GM12878 (cell line): Measurements from ENCODE around the gene PHLPP1. TPM values are rescaled to one million over a fixed set of nuclear protein-coding genes. Genes with fewer than 3 reads are reported as not detected.

Experiments used
- DPF2 ChIP-seq: fragments of 450-650 bp; IDR thresholded peaks from 2 replicates; pipeline ENCODE4 v1.6.1; 2017; ENCODE audit warnings: mild to moderate bottlenecking
- GATAD2B ChIP-seq: fragments of 450-650 bp; conservative IDR thresholded peaks from 2 replicates; pipeline ENCODE4 v1.6.1; 2017; ENCODE audit warnings: low read depth, mild to moderate bottlenecking, moderate library complexity
- KLF5 ChIP-seq: fragments of 450-650 bp; IDR thresholded peaks from 2 replicates; pipeline ENCODE4 v1.6.1; 2014; ENCODE audit warnings: mild to moderate bottlenecking; ENCODE audit not compliant: partially characterized antibody
- LARP7 ChIP-seq: fragments of 450-650 bp; IDR thresholded peaks from 2 replicates; pipeline ENCODE4 v1.6.1; 2017; ENCODE audit warnings: mild to moderate bottlenecking
- MTA2 ChIP-seq: fragments of 450-650 bp; IDR thresholded peaks from 2 replicates; pipeline ENCODE4 v1.6.1; 2016; ENCODE audit warnings: low read depth, mild to moderate bottlenecking, moderate library complexity
- POLR2A ChIP-seq: IDR thresholded peaks from 2 replicates; pipeline ENCODE4 v1.6.1; 2011; ENCODE audit warnings: low read depth, mild to moderate bottlenecking, low read length
- TAF1 ChIP-seq: IDR thresholded peaks from 2 replicates; pipeline ENCODE4 v1.6.1; 2011; ENCODE audit warnings: mild to moderate bottlenecking, low read depth, low read length, borderline replicate concordance
- polyA plus RNA-seq, 11 experiments: library from polyadenylated mRNA; depleted of rRNA in 4 of 11; unstranded in 6 of 11; stranded (reverse) in 5 of 11; fragments of >200 nt; fragmentation: Nextera tagmentation in 4 of 11; fragmentation: Illumina TruSeq in 1 of 11; extraction: Ambion mirVana in 4 of 11; extraction: Trizol in 1 of 11; gene quantifications; 1 replicate in 1 of 11; 2 replicates in 10 of 11; pipeline versions ENCODE4 v1.2.1 to v1.2.3, GENCODE V29; 2011 to 2016; ENCODE audit warnings: inconsistent platforms in 2 of 11, missing spikeins in 2 of 11, low read depth in 1 of 11
- total RNA-seq, 4 experiments: library from RNA; depleted of rRNA in 3 of 4; stranded (reverse); fragments of >200 nt in 3 of 4; fragmentation: Illumina TruSeq in 1 of 4; extraction: Trizol in 1 of 4; gene quantifications; 2 replicates each; pipeline versions ENCODE4 v1.2.1 to v1.2.3, GENCODE V29; 2013 to 2021
- TF ChIP-seq, protein P1 (sequence below): fragments of 450-650 bp; IDR thresholded peaks from 2 replicates; pipeline ENCODE4 v1.6.1; 2017; ENCODE audit warnings: mild to moderate bottlenecking, moderate library complexity
- TF ChIP-seq, protein P2 (sequence below): IDR thresholded peaks from 2 replicates; pipeline ENCODE4 v1.6.1; 2012; ENCODE audit warnings: low read depth, low read length, improper control_type of control experiment
- TF ChIP-seq, protein P3 (sequence below): fragments of 450-650 bp; formaldehyde crosslinking; IDR thresholded peaks from 2 replicates; pipeline ENCODE4 v1.5.0; 2022; ENCODE audit warnings: mild to moderate bottlenecking, missing genetic modification characterization

The PHLPP1 gene
- total and polyA plus RNA-seq, 10 of the 15 experiments (the other 5 are each of a cell fraction or from before 2014, with no cell fraction given), result 0.42 to 7.0 (median 1.9) TPM

DNA sequence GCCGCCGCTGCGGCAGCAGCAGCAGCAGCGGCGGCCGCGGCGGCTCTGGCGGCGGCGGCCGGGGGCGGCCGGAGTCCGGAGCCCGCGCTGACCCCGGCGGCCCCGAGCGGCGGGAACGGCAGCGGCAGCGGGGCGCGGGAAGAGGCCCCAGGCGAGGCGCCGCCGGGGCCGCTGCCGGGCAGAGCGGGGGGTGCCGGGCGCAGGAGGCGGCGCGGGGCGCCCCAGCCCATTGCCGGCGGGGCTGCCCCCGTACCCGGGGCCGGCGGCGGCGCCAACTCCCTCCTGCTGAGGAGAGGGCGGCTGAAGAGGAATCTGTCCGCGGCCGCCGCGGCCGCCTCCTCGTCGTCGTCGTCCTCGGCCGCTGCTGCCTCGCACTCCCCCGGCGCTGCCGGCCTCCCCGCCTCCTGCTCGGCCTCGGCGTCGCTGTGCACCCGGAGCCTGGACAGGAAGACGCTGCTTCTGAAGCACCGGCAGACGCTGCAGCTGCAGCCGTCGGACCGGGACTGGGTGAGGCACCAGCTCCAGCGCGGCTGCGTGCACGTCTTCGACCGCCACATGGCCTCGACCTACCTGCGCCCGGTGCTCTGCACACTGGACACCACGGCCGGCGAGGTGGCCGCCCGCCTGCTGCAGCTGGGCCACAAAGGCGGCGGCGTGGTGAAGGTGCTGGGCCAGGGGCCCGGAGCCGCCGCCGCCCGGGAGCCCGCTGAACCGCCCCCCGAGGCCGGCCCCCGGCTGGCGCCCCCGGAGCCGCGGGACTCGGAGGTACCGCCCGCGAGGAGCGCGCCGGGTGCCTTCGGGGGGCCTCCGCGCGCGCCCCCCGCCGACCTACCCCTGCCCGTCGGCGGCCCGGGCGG lies 646 bp downstream of the PHLPP1 start (continued):
- TF ChIP-seq, protein P1, sequence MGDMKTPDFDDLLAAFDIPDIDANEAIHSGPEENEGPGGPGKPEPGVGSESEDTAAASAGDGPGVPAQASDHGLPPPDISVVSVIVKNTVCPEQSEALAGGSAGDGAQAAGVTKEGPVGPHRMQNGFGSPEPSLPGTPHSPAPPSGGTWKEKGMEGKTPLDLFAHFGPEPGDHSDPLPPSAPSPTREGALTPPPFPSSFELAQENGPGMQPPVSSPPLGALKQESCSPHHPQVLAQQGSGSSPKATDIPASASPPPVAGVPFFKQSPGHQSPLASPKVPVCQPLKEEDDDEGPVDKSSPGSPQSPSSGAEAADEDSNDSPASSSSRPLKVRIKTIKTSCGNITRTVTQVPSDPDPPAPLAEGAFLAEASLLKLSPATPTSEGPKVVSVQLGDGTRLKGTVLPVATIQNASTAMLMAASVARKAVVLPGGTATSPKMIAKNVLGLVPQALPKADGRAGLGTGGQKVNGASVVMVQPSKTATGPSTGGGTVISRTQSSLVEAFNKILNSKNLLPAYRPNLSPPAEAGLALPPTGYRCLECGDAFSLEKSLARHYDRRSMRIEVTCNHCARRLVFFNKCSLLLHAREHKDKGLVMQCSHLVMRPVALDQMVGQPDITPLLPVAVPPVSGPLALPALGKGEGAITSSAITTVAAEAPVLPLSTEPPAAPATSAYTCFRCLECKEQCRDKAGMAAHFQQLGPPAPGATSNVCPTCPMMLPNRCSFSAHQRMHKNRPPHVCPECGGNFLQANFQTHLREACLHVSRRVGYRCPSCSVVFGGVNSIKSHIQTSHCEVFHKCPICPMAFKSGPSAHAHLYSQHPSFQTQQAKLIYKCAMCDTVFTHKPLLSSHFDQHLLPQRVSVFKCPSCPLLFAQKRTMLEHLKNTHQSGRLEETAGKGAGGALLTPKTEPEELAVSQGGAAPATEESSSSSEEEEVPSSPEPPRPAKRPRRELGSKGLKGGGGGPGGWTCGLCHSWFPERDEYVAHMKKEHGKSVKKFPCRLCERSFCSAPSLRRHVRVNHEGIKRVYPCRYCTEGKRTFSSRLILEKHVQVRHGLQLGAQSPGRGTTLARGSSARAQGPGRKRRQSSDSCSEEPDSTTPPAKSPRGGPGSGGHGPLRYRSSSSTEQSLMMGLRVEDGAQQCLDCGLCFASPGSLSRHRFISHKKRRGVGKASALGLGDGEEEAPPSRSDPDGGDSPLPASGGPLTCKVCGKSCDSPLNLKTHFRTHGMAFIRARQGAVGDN, result 0 out of 2 replicates have a peak, but pooled peaks have one; percentile 39
- TF ChIP-seq MTA2 (no peak), POLR2A (peak; percentile 71), KLF5 (peak; percentile 26), GATAD2B (peak; percentile 20), LARP7 (peak; percentile 71), TAF1 (peak; percentile 63; the same call in 1 of the 2 replicates), DPF2 (peak; percentile 15; the same call in 1 of the 2 replicates)
- TF ChIP-seq, protein P2, sequence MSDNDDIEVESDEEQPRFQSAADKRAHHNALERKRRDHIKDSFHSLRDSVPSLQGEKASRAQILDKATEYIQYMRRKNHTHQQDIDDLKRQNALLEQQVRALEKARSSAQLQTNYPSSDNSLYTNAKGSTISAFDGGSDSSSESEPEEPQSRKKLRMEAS, result peak; percentile 53; the same call in 1 of the 2 replicates
- TF ChIP-seq, protein P3, sequence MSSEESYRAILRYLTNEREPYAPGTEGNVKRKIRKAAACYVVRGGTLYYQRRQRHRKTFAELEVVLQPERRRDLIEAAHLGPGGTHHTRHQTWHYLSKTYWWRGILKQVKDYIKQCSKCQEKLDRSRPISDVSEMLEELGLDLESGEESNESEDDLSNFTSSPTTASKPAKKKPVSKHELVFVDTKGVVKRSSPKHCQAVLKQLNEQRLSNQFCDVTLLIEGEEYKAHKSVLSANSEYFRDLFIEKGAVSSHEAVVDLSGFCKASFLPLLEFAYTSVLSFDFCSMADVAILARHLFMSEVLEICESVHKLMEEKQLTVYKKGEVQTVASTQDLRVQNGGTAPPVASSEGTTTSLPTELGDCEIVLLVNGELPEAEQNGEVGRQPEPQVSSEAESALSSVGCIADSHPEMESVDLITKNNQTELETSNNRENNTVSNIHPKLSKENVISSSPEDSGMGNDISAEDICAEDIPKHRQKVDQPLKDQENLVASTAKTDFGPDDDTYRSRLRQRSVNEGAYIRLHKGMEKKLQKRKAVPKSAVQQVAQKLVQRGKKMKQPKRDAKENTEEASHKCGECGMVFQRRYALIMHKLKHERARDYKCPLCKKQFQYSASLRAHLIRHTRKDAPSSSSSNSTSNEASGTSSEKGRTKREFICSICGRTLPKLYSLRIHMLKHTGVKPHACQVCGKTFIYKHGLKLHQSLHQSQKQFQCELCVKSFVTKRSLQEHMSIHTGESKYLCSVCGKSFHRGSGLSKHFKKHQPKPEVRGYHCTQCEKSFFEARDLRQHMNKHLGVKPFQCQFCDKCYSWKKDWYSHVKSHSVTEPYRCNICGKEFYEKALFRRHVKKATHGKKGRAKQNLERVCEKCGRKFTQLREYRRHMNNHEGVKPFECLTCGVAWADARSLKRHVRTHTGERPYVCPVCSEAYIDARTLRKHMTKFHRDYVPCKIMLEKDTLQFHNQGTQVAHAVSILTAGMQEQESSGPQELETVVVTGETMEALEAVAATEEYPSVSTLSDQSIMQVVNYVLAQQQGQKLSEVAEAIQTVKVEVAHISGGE, result peak; percentile 29; the same call in 1 of the 2 replicates
